Measurements from ENCODE around the gene ZDHHC18.
"Not testable (repeated sequence)": the region's sequence is repeated elsewhere in the genome, so short reads cannot be mapped to it uniquely, and the experiment has no call there.

The ZDHHC18 gene

GRCh38 chr1:26857473-26858060 is 31.1 kb downstream of the ZDHHC18 start:
- no peak for DNase-seq (ENCODE audit: low read depth in 1 of 2, low spot score in 1 of 2)

- DNase-seq (ENCODE audit: low read depth in 1 of 2, low spot score in 1 of 2) = no peak
Observed at GRCh38 chr1:26858160-26858559, 31.7 kb downstream of the ZDHHC18 start.

GRCh38 chr1:26858891-26859640 is 32.6 kb downstream of the ZDHHC18 start:
- no peak for DNase-seq (ENCODE audit: low read depth in 1 of 2, low spot score in 1 of 2)

- no peak for DNase-seq (ENCODE audit: low read depth in 1 of 2, low spot score in 1 of 2)
Observed at GRCh38 chr1:26861286-26861701, 34.8 kb downstream of the ZDHHC18 start.

GRCh38 chr1:26861889-26862378 is 35.4 kb downstream of the ZDHHC18 start:
- no peak for DNase-seq (ENCODE audit: low read depth in 1 of 2, low spot score in 1 of 2)

- DNase-seq (ENCODE audit: low read depth in 1 of 2, low spot score in 1 of 2) = peak in 1 of 2 donors; percentile 17
Observed at GRCh38 chr1:26862781-26863684, 36.5 kb downstream of the ZDHHC18 start, which contains the start of gene SFN. SFN (plus strand) TSS chr1:26863149; CDS start chr1:26863213, 64 bp downstream.

- no peak for DNase-seq (ENCODE audit: low read depth in 1 of 2, low spot score in 1 of 2)
Observed at GRCh38 chr1:26863685-26864077, 37.2 kb downstream of the ZDHHC18 start.

- DNase-seq (ENCODE audit: low read depth in 1 of 2, low spot score in 1 of 2) = peak; percentile 89 to 92
Observed at GRCh38 chr1:26864610-26865480, 38.4 kb downstream of the ZDHHC18 start.

GRCh38 chr1:26873097-26873496 is 46.6 kb downstream of the ZDHHC18 start:
- DNase-seq (ENCODE audit: low read depth in 1 of 2, low spot score in 1 of 2) = not testable (repeated sequence)

GRCh38 chr1:26874896-26875295 is 48.4 kb downstream of the ZDHHC18 start:
- no peak for DNase-seq (ENCODE audit: low read depth in 1 of 2, low spot score in 1 of 2)

- DNase-seq (ENCODE audit: low read depth in 1 of 2, low spot score in 1 of 2) = no peak
Observed at GRCh38 chr1:26877326-26877725, 50.8 kb downstream of the ZDHHC18 start.

GRCh38 chr1:26879793-26880192 is 53.3 kb downstream of the ZDHHC18 start:
- no peak for DNase-seq (ENCODE audit: low read depth in 1 of 2, low spot score in 1 of 2)

GRCh38 chr1:26881611-26882010 is 55.1 kb downstream of the ZDHHC18 start:
- not testable (repeated sequence) for DNase-seq (ENCODE audit: low read depth in 1 of 2, low spot score in 1 of 2)

- DNase-seq (ENCODE audit: low read depth in 1 of 2, low spot score in 1 of 2) = no peak
Observed at GRCh38 chr1:26882696-26883463, 56.4 kb downstream of the ZDHHC18 start.

GRCh38 chr1:26887125-26887524 is 60.6 kb downstream of the ZDHHC18 start:
- DNase-seq (ENCODE audit: low read depth in 1 of 2, low spot score in 1 of 2) = no peak

- no peak for DNase-seq (ENCODE audit: low read depth in 1 of 2, low spot score in 1 of 2)
Observed at GRCh38 chr1:26888231-26888630, 61.7 kb downstream of the ZDHHC18 start.

GRCh38 chr1:26889551-26890466 is 63.3 kb downstream of the ZDHHC18 start, which contains the start of gene GPN2:
GPN2 (minus strand) TSS chr1:26890283; CDS start chr1:26890096, 187 bp downstream.
- DNase-seq (ENCODE audit: low read depth in 1 of 2, low spot score in 1 of 2) = peak; percentile 58 to 64

GRCh38 chr1:26890467-26890796 is 63.9 kb downstream of the ZDHHC18 start:
- no peak for DNase-seq (ENCODE audit: low read depth in 1 of 2, low spot score in 1 of 2)

- no peak for DNase-seq (ENCODE audit: low read depth in 1 of 2, low spot score in 1 of 2)
Observed at GRCh38 chr1:26894263-26894662, 67.8 kb downstream of the ZDHHC18 start.
